PC-3 (cell line): ENCODE measurements around the gene DNAJC10. TPM values are rescaled to one million over a fixed set of nuclear protein-coding genes. Genes with fewer than 3 reads are reported as not detected.
"Not testable (repeated sequence)": the region's sequence is repeated elsewhere in the genome, so short reads cannot be mapped to it uniquely, and the experiment has no call there.

Experiments used
- ATAC-seq: fragments of 200-7000 bp; cut with Tn5 transposase; 2 replicates; pipeline ENCODE4 v1.9.1; 2020; ENCODE audit warnings: mild to moderate bottlenecking, moderate library complexity
- BruUV-seq: library from RNA; stranded (reverse); fragments of 400-500 nt; replicated peaks from 2 replicates; lab custom pipeline; 2021; lab: Mats Ljungman, UMichigan
- CTCF ChIA-PET: fragments of 300-600 bp; sonication (Branson Sonifier 250); formaldehyde crosslinking; loops from one replicate; lab custom pipeline; 2022; ENCODE audit warnings: antibody characterized with exemption; lab: Charles Lee
- POLR2A ChIA-PET: fragments of 300-600 bp; sonication (Branson Sonifier 250); formaldehyde crosslinking; loops from one replicate; lab custom pipeline; 2022; ENCODE audit warnings: antibody characterized with exemption; ENCODE audit not compliant: unreplicated experiment; lab: Charles Lee
- DNase-seq: peaks from one replicate; pipeline ENCODE4 v3.0.0-alpha.2; 2015
- H2AFZ ChIP-seq: fragments of 300-600 bp; sonication (generic); 2 replicates; pipeline ENCODE4 v1.6.0; 2016; ENCODE audit warnings: antibody characterized with exemption, low read length
- H3F3A ChIP-seq: fragments of 300-600 bp; sonication (generic); one replicate; pipeline ENCODE4 v1.6.0; 2017; ENCODE audit warnings: antibody characterized with exemption, low read length, control low read depth, mild to moderate bottlenecking; ENCODE audit not compliant: unreplicated experiment
- H3K27ac ChIP-seq: fragments of 300-600 bp; sonication (generic); 2 replicates; pipeline ENCODE4 v1.5.1; 2016; ENCODE audit warnings: mild to moderate bottlenecking, low read length
- H3K27me3 ChIP-seq: fragments of 300-600 bp; sonication (generic); 2 replicates; pipeline ENCODE4 v1.6.1; 2016; ENCODE audit warnings: low read length, mixed read lengths
- H3K36me3 ChIP-seq: fragments of 300-600 bp; sonication (generic); 2 replicates; pipeline ENCODE4 v1.6.1; 2016; ENCODE audit warnings: low read depth, mixed run types, low read length, mixed read lengths
- H3K4me1 ChIP-seq: fragments of 300-600 bp; sonication (generic); 2 replicates; pipeline ENCODE4 v1.5.1; 2016; ENCODE audit warnings: low read length; ENCODE audit not compliant: insufficient read depth
- H3K4me2 ChIP-seq: fragments of 300-600 bp; sonication (generic); 2 replicates; pipeline ENCODE4 v1.6.0; 2016; ENCODE audit warnings: low read length
- H3K4me3 ChIP-seq: fragments of 300-600 bp; sonication (generic); 2 replicates; pipeline ENCODE4 v1.5.1; 2016; ENCODE audit warnings: mild to moderate bottlenecking, low read length, mixed read lengths
- H3K79me2 ChIP-seq: fragments of 300-600 bp; sonication (generic); 2 replicates; pipeline ENCODE4 v1.6.1; 2017; ENCODE audit warnings: low read length, mixed read lengths
- H3K9ac ChIP-seq: fragments of 300-600 bp; sonication (generic); 2 replicates; pipeline ENCODE4 v1.6.0; 2016; ENCODE audit warnings: mild to moderate bottlenecking, low read length
- H3K9me2 ChIP-seq: fragments of 300-600 bp; sonication (generic); replicated peaks from 2 replicates; pipeline ENCODE4 v1.6.1; 2016; ENCODE audit warnings: mixed run types, low read length, mixed read lengths
- H3K9me3 ChIP-seq: fragments of 300-600 bp; sonication (generic); 2 replicates; pipeline ENCODE4 v1.6.1; 2016; ENCODE audit warnings: low read length, mixed read lengths
- H4K20me1 ChIP-seq: fragments of 300-600 bp; sonication (generic); 2 replicates; pipeline ENCODE4 v1.6.1; 2016; ENCODE audit warnings: low read length, mixed read lengths
- EZH2 ChIP-seq: fragments of 300-600 bp; sonication (generic); IDR thresholded peaks from one replicate; pipeline ENCODE4 v1.6.1; 2017; ENCODE audit warnings: antibody characterized with exemption, mild to moderate bottlenecking, low read length; ENCODE audit not compliant: unreplicated experiment
- EZH2phosphoT487 ChIP-seq: fragments of 300-600 bp; sonication (generic); IDR thresholded peaks from 2 replicates; pipeline ENCODE4 v1.6.1; 2018; ENCODE audit warnings: mild to moderate bottlenecking, antibody characterized with exemption, low read length, borderline replicate concordance
- intact Hi-C: fragments of 100-400 bp; cut with micrococcal nuclease; formaldehyde crosslinking; loops from 2 replicates; pipeline ENCODE4 v1.9.0; 2023
- total RNA-seq: library from RNA; depleted of rRNA; stranded (reverse); fragments of >200 nt; gene quantifications from 2 replicates; pipeline ENCODE4 v1.2.3, GENCODE V29; 2014
- TF ChIP-seq, protein P1 (sequence below): fragments of 300-600 bp; sonication (generic); conservative IDR thresholded peaks from 2 replicates; pipeline ENCODE4 v1.5.1; 2017; ENCODE audit warnings: antibody characterized with exemption, low read depth, mild to moderate bottlenecking, low read length

Gene DNAJC10
- total RNA-seq, 1 experiment from 2014 or later, result 62.9 TPM

DNA sequence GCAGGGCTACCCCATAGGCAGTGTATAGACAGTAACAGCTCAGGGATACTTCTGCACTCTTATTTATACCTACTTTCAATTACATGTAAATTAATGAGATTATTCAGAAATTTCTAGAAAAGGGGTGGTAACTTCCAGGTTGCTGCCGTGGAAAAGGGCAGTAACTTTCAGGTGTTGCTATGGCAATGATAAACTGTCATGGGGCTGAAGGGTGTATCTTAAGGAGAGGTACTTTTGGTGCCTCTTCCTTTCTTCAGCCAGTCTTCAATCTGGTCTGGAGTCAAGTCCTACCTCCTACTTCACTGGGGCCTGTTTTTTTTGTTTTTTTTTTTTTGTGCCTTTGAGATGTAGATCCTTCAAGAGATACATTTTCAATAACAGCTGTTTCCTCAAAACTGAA, 35.2 kb upstream of the DNAJC10 start:
- H3K4me2 ChIP-seq, result no peak overlapping the region
- no peaks in the 10 kb centered on the region for H3F3A ChIP-seq
- no peaks in the 10 kb centered on the region for H4K20me1 ChIP-seq
- no peaks in the 10 kb centered on the region for H3K79me2 ChIP-seq
- no peaks in the 10 kb centered on the region for H3K4me1 ChIP-seq
- H3K4me3 ChIP-seq, result no peak overlapping the region
- H3K27me3 ChIP-seq, result no peaks in the 10 kb centered on the region
- ChIA-PET CTCF (no interaction called here), POLR2A (no interaction called here)
- no peaks in the 10 kb centered on the region for H3K9me3 ChIP-seq
- intact Hi-C loops, result no loop called here
- H3K27ac ChIP-seq, result no peak overlapping the region
- no peaks in the 10 kb centered on the region for H3K36me3 ChIP-seq
- BruUV-seq, result no TSS peak
- no peak overlapping the region for H2AFZ ChIP-seq
- ATAC-seq (no peak), DNase-seq (no peak)
- TF ChIP-seq, protein P1, sequence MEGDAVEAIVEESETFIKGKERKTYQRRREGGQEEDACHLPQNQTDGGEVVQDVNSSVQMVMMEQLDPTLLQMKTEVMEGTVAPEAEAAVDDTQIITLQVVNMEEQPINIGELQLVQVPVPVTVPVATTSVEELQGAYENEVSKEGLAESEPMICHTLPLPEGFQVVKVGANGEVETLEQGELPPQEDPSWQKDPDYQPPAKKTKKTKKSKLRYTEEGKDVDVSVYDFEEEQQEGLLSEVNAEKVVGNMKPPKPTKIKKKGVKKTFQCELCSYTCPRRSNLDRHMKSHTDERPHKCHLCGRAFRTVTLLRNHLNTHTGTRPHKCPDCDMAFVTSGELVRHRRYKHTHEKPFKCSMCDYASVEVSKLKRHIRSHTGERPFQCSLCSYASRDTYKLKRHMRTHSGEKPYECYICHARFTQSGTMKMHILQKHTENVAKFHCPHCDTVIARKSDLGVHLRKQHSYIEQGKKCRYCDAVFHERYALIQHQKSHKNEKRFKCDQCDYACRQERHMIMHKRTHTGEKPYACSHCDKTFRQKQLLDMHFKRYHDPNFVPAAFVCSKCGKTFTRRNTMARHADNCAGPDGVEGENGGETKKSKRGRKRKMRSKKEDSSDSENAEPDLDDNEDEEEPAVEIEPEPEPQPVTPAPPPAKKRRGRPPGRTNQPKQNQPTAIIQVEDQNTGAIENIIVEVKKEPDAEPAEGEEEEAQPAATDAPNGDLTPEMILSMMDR, result no peak
- TF ChIP-seq EZH2phosphoT487, result no peak
- TF ChIP-seq EZH2, result no peak
- no peaks in the 10 kb centered on the region for H3K9me2 ChIP-seq
- no peak overlapping the region for H3K9ac ChIP-seq

DNA sequence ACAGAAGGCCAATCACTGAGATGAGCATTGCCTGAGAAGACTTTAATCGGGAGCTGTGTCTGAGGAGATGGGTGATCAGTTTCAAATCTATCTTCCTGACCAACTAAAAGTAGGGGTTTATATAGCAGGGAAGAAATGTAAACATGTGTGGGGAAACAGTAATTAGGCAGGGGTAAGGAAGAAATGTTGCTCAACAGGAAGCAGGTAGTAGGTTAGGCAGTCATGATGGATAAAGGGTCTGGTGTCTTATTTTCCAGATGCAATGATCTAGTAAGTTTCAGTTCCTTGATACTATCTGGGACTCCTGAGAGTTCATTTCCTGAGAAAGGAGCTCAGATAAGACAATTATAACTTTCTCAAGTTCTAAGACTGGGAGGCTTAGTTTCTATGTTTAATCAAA, 33.8 kb upstream of the DNAJC10 start:
- H4K20me1 ChIP-seq, result no peaks in the 10 kb centered on the region
- no TSS peak for BruUV-seq
- H3K4me3 ChIP-seq, result no peak overlapping the region
- POLR2A ChIA-PET, result no interaction called here
- H3K9me3 ChIP-seq, result no peaks in the 10 kb centered on the region
- no peaks in the 10 kb centered on the region for H3K4me1 ChIP-seq
- CTCF ChIA-PET, result no interaction called here
- no peak overlapping the region for H3K27ac ChIP-seq
- H3K9me2 ChIP-seq, result no peaks in the 10 kb centered on the region
- H2AFZ ChIP-seq, result no peak overlapping the region
- no peak overlapping the region for H3K9ac ChIP-seq
- H3K36me3 ChIP-seq, result no peaks in the 10 kb centered on the region
- ATAC-seq (no peak), DNase-seq (no peak)
- TF ChIP-seq EZH2, result no peak
- TF ChIP-seq EZH2phosphoT487, result no peak
- TF ChIP-seq, protein P1, result no peak
- intact Hi-C loops, result no loop called here
- H3K79me2 ChIP-seq, result no peaks in the 10 kb centered on the region
- no peak overlapping the region for H3K4me2 ChIP-seq
- H3K27me3 ChIP-seq, result no peaks in the 10 kb centered on the region
- H3F3A ChIP-seq, result no peaks in the 10 kb centered on the region

DNA sequence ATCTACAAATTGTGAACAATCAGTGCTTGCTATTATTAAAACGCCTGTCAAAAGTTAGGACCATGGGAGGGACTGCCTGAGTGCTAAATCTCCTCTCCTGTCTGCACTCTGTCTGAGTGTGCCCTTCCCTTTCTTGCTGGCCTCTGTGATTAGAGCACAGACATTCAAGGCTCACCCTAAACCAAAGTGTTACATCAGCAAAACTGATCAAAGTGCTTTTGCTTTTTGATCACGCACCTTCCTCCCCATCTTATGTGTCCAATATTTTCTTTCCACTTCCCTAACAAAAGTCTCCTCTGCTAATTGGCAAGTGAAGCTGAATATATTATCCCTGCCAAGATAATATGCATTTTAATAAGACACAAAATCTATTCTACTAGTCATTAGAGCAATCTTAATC, 30.5 kb upstream of the DNAJC10 start:
- Histone ChIP-seq H3K4me2 (no peak overlapping the region), H3K27me3 (no peaks in the 10 kb centered on the region), H3K9ac (no peak overlapping the region), H3K4me1 (no peaks in the 10 kb centered on the region), H3F3A (no peaks in the 10 kb centered on the region), H3K79me2 (no peaks in the 10 kb centered on the region), H3K9me2 (no peaks in the 10 kb centered on the region), H3K9me3 (no peaks in the 10 kb centered on the region), H4K20me1 (no peaks in the 10 kb centered on the region), H3K27ac (no peak overlapping the region), H2AFZ (no peak overlapping the region), H3K36me3 (no peaks in the 10 kb centered on the region), H3K4me3 (no peak overlapping the region)
- TF ChIP-seq EZH2phosphoT487 (no peak), EZH2 (no peak)
- TF ChIP-seq, protein P1, result no peak
- ChIA-PET POLR2A (no interaction called here), CTCF (no interaction called here)
- ATAC-seq (no peak), DNase-seq (no peak)
- intact Hi-C loops, result no loop called here
- BruUV-seq, result no TSS peak

DNA sequence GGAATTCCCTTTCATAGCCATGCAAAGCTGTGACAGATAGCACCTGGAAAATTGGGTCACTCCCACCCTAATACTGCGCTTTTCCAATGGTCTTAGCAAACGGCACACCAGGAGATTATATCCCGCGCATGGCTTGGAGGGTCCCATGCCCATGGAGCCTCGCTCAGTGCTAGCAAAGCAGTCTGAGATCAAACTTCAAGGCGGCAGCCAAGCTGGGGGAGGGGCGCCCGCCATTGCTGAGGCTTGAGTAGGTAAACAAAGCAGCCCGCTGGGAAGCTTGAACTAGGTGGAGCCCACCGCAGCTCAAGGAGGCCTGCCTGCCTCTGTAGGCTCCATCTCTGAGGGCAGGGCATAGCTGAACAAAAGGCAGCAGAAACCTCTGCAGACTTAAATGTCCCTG, 29.3 kb upstream of the DNAJC10 start:
- intact Hi-C loops, POLR2A ChIA-PET: not testable (repeated sequence)

More for the DNA sequence above, 29.3 kb upstream of the DNAJC10 start:
- H3F3A ChIP-seq, H3K9me2 ChIP-seq, H3K9me3 ChIP-seq, H3K27me3 ChIP-seq, H3K4me1 ChIP-seq, CTCF ChIA-PET, H3K36me3 ChIP-seq, H3K9ac ChIP-seq, H3K4me3 ChIP-seq, H3K27ac ChIP-seq, H4K20me1 ChIP-seq, DNase-seq, H2AFZ ChIP-seq, H3K4me2 ChIP-seq, BruUV-seq, H3K79me2 ChIP-seq, ATAC-seq: not testable (repeated sequence)
